Measurements from ENCODE around the gene LRRC45.

DNA sequence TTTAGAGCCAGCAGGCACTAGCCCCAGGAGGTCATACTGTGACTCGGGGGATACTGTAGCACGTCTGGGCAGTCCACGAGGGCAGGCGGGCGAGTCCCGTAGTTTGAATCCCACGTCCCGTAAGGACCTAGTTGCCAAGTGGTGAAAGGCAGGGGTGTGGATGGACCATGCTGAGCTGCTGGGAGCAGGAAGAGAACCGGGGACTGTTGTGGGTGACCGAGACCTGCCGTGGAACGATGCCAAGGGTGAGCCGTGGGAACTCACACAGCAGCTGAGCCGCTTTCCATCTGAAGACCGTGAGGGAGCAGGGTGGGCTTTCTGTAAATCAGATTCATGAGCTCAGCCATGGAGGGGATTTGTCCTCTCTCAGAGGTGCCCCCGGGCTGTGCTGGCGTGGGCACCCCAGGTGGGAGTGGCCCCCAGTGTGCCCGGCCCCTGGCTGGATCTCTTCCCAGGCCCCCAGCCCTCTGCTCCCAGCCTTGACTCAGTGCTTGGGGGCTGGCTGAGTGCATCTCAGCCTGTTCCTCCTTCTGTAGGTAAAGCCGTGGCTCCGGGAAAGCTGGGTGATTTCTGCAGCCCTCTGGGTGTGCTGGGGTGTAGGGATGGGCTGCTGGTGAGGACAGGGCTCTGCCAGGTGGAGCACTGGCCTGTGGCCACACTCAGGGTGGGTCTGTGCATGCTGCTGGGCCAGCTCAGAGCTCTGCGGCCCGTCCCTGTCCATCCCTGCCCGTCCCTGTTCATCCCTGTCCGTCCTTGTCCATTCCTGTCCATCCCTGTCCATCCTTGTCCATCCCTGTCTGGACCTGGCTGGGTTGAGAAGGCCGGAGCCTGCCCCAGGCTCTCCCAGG is 32.0 kb upstream of the LRRC45 start:
- TF ChIP-seq, protein P1, sequence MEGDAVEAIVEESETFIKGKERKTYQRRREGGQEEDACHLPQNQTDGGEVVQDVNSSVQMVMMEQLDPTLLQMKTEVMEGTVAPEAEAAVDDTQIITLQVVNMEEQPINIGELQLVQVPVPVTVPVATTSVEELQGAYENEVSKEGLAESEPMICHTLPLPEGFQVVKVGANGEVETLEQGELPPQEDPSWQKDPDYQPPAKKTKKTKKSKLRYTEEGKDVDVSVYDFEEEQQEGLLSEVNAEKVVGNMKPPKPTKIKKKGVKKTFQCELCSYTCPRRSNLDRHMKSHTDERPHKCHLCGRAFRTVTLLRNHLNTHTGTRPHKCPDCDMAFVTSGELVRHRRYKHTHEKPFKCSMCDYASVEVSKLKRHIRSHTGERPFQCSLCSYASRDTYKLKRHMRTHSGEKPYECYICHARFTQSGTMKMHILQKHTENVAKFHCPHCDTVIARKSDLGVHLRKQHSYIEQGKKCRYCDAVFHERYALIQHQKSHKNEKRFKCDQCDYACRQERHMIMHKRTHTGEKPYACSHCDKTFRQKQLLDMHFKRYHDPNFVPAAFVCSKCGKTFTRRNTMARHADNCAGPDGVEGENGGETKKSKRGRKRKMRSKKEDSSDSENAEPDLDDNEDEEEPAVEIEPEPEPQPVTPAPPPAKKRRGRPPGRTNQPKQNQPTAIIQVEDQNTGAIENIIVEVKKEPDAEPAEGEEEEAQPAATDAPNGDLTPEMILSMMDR (IDR thresholded peaks at IDR 0.05) = peak in 1 of 3 donors; percentile 33
- no peak for TF ChIP-seq POLR2A (IDR thresholded peaks at IDR 0.05)
